NCI-H1092 (cell line): ENCODE results near the gene SPDYE1.
"Not testable (repeated sequence)": the region's sequence is repeated elsewhere in the genome, so short reads cannot be mapped to it uniquely, and the experiment has no call there.

Source experiments
- DNase-seq: peaks from one replicate; lab custom pipeline; 2025; lab: John Stamatoyannopoulos, UW

SPDYE1 gene

GRCh38 chr7:43992896-43993295, 4.8 kb upstream of the SPDYE1 start:
- not testable (repeated sequence) for DNase-seq

- not testable (repeated sequence) for DNase-seq
Measured at GRCh38 chr7:43994681-43995080, 3.0 kb upstream of the SPDYE1 start.

- not testable (repeated sequence) for DNase-seq
Measured at GRCh38 chr7:44012081-44012480, 14.4 kb downstream of the SPDYE1 start.

- not testable (repeated sequence) for DNase-seq
Measured at GRCh38 chr7:44015090-44015489, 17.4 kb downstream of the SPDYE1 start.

GRCh38 chr7:44018857-44019807, 21.4 kb downstream of the SPDYE1 start:
- DNase-seq = peak; percentile 98

GRCh38 chr7:44019825-44020224, 22.1 kb downstream of the SPDYE1 start:
- not testable (repeated sequence) for DNase-seq

- DNase-seq = not testable (repeated sequence)
Measured at GRCh38 chr7:44022069-44022468, 24.4 kb downstream of the SPDYE1 start.

GRCh38 chr7:44022796-44023467, 25.2 kb downstream of the SPDYE1 start:
- not testable (repeated sequence) for DNase-seq

- DNase-seq = not testable (repeated sequence)
Measured at GRCh38 chr7:44029433-44029832, 31.7 kb downstream of the SPDYE1 start.

GRCh38 chr7:44030029-44030428, 32.3 kb downstream of the SPDYE1 start:
- not testable (repeated sequence) for DNase-seq

- DNase-seq = not testable (repeated sequence)
Measured at GRCh38 chr7:44031319-44031718, 33.6 kb downstream of the SPDYE1 start.

- DNase-seq = not testable (repeated sequence)
Measured at GRCh38 chr7:44032031-44032430, 34.3 kb downstream of the SPDYE1 start.

GRCh38 chr7:44033971-44034844, 36.5 kb downstream of the SPDYE1 start:
- DNase-seq = not testable (repeated sequence)

GRCh38 chr7:44036364-44036763, 38.7 kb downstream of the SPDYE1 start:
- not testable (repeated sequence) for DNase-seq

GRCh38 chr7:44037951-44038350, 40.3 kb downstream of the SPDYE1 start:
- DNase-seq = not testable (repeated sequence)

- not testable (repeated sequence) for DNase-seq
Measured at GRCh38 chr7:44038553-44038952, 40.9 kb downstream of the SPDYE1 start.

- peak; percentile 90 for DNase-seq
Measured at GRCh38 chr7:44038961-44039558, 41.4 kb downstream of the SPDYE1 start.

- DNase-seq = not testable (repeated sequence)
Measured at GRCh38 chr7:44039800-44040492, 42.2 kb downstream of the SPDYE1 start.

- DNase-seq = peak; percentile 47
Measured at GRCh38 chr7:44040493-44040891, 42.8 kb downstream of the SPDYE1 start.

- no peak for DNase-seq
Measured at GRCh38 chr7:44042221-44042620, 44.5 kb downstream of the SPDYE1 start.

- no peak for DNase-seq
Measured at GRCh38 chr7:44043902-44044301, 46.2 kb downstream of the SPDYE1 start.
